Measurements from ENCODE around the gene SERPINB6. TPM values are rescaled to one million over a fixed set of nuclear protein-coding genes. Genes with fewer than 3 reads are reported as not detected.

SERPINB6 gene
- total and polyA plus RNA-seq, 2 of the 4 experiments (the other 2 are of a cell fraction) = 37.1 to 91.1 TPM

DNA sequence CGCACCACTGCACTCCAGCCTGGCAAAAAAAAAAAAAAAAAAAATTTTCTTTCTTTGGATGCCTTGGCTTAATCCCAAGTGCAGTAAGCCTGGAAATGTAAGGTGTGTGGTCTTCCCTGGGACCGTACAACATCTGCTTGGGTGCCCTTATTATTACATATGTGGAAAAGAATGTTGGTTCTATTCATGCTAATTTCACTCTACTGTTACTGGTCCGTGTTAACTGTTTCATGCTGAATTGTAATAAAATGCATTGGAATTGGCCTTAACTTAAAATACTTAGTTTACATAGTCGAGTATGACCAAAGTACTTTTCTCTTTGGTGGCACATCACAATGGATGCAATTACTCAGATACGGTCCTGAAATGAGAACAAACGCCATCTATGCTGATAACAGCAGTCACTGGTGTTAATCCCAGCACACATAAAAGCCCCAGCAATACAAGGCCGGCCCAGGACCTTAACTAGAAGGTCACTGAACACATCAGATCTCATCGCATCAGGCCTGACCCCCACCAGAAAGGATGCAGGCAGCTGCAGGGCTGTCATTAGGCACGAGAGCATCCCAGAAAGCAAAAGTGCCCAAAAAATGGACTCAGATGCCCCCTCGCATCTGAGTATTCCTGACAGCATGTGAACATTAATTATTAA is 1.2 kb downstream of the SERPINB6 start:
- peak overlapping the region; percentile 42 for H3K4me3 ChIP-seq (ENCODE audit: insufficient read depth, low read depth, low read length)
- in situ Hi-C loops (cut with MboI; ENCODE audit: low sequenced_read_pairs) = no loop called here
- H2AFZ ChIP-seq (replicated peaks; ENCODE audit: low read length, poor library complexity) = peak overlapping the region; percentile 55
- peak overlapping the region; percentile 0 for H2BK5ac ChIP-seq (ENCODE audit: low read depth, low read length, poor library complexity, severe bottlenecking)
- peaks cover 21 to 66% of the 10 kb centered on the region in 2 experiments for H3K79me1 ChIP-seq (ENCODE audit: low read depth in 1 of 2, low read length in 2 of 2)
- H2BK15ac ChIP-seq (ENCODE audit: low read depth, low read length) = no peak overlapping the region
- H3K14ac ChIP-seq (replicated peaks; ENCODE audit: low read depth, low read length) = 0 out of 2 replicates have a peak overlapping the region, but pooled peaks have one; percentile 36
- H3K4me2 ChIP-seq (ENCODE audit: low read depth, low read length) = peak overlapping the region; percentile 73
- H3K27ac ChIP-seq (ENCODE audit: insufficient read depth, low read length) = peak overlapping the region; percentile 21
- H3K4ac ChIP-seq (ENCODE audit: low read depth, low read length) = peak overlapping the region; percentile 22
- H3K56ac ChIP-seq (ENCODE audit: extremely low read depth, insufficient read depth, low read length) = peak overlapping the region; percentile 20; the same call in 1 of the 2 replicates
- H3K23ac ChIP-seq (ENCODE audit: low read depth, low read length) = peak overlapping the region; percentile 69
- POLR2A ChIA-PET (ENCODE audit: unreplicated experiment) = no interaction called here
- peak overlapping the region; percentile 69 for H2AK9ac ChIP-seq (replicated peaks; ENCODE audit: low read depth, low read length, poor library complexity)
- H4K91ac ChIP-seq (ENCODE audit: insufficient read depth, low read depth, low read length) = 0 out of 2 replicates have a peak overlapping the region, but pooled peaks have one; percentile 7
- peaks cover 3% of the 10 kb centered on the region; the same call in 1 of the 2 replicates for H3K4me1 ChIP-seq (ENCODE audit: control insufficient read depth, insufficient read depth, low read length)
- ATAC-seq (ENCODE audit: low read depth) (no peak), DNase-seq (peak; percentile 40)
- H4K8ac ChIP-seq (ENCODE audit: low read depth in 2 of 2, low read length in 2 of 2) = peak overlapping the region; percentile 36 to 55; a peak in 3 of 4 replicates
- peaks cover 20% of the 10 kb centered on the region; the same call in 1 of the 2 replicates for H4K20me1 ChIP-seq (ENCODE audit: insufficient read depth, low read length)
- TF ChIP-seq CEBPB (IDR thresholded peaks at IDR 0.05; ENCODE audit: low read depth, low read length) (no peak), RFX5 (IDR thresholded peaks at IDR 0.05; ENCODE audit: low read depth, low read length) (no peak), MXI1 (IDR thresholded peaks at IDR 0.05; ENCODE audit: borderline replicate concordance, low read depth, low read length) (no peak), CHD1 (IDR thresholded peaks at IDR 0.05; ENCODE audit: low read depth, low read length) (no peak), MAZ (IDR thresholded peaks at IDR 0.05; ENCODE audit: borderline replicate concordance, low read depth, low read length) (no peak), POLR2A (IDR thresholded peaks at IDR 0.05; ENCODE audit: low read depth, low read length) (no peak), RCOR1 (IDR thresholded peaks at IDR 0.05; ENCODE audit: insufficient replicate concordance, low read length) (no peak)
- TF ChIP-seq, protein P1, sequence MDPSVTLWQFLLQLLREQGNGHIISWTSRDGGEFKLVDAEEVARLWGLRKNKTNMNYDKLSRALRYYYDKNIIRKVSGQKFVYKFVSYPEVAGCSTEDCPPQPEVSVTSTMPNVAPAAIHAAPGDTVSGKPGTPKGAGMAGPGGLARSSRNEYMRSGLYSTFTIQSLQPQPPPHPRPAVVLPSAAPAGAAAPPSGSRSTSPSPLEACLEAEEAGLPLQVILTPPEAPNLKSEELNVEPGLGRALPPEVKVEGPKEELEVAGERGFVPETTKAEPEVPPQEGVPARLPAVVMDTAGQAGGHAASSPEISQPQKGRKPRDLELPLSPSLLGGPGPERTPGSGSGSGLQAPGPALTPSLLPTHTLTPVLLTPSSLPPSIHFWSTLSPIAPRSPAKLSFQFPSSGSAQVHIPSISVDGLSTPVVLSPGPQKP (IDR thresholded peaks at IDR 0.05; ENCODE audit: borderline replicate concordance, low read depth, low read length) = no peak
- TF ChIP-seq, protein P2, sequence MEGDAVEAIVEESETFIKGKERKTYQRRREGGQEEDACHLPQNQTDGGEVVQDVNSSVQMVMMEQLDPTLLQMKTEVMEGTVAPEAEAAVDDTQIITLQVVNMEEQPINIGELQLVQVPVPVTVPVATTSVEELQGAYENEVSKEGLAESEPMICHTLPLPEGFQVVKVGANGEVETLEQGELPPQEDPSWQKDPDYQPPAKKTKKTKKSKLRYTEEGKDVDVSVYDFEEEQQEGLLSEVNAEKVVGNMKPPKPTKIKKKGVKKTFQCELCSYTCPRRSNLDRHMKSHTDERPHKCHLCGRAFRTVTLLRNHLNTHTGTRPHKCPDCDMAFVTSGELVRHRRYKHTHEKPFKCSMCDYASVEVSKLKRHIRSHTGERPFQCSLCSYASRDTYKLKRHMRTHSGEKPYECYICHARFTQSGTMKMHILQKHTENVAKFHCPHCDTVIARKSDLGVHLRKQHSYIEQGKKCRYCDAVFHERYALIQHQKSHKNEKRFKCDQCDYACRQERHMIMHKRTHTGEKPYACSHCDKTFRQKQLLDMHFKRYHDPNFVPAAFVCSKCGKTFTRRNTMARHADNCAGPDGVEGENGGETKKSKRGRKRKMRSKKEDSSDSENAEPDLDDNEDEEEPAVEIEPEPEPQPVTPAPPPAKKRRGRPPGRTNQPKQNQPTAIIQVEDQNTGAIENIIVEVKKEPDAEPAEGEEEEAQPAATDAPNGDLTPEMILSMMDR (conservative IDR thresholded peaks at IDR 0.05; ENCODE audit: low read depth, low read length) = no peak
- peak overlapping the region; percentile 36 for H3K9ac ChIP-seq (ENCODE audit: low read depth, low read length)
- no peak overlapping the region for H2BK20ac ChIP-seq (ENCODE audit: low read depth, low read length)
- no peak overlapping the region for H2BK120ac ChIP-seq (ENCODE audit: low read depth, low read length)
- peaks cover 3% of the 10 kb centered on the region; the same call in 1 of the 2 replicates for H3K36me3 ChIP-seq (ENCODE audit: control insufficient read depth, insufficient read depth, low read length)
- no peak overlapping the region for H3K18ac ChIP-seq (ENCODE audit: low read depth, low read length)
- CTCF ChIA-PET = no interaction called here
- TSS peak; percentile 30 for BruUV-seq (replicated peaks)
- peaks cover 7% of the 10 kb centered on the region for H3K9me1 ChIP-seq (ENCODE audit: insufficient read depth, low read length)
- peak overlapping the region; percentile 77; the same call in 1 of the 2 replicates for H2AK5ac ChIP-seq (ENCODE audit: low read depth, low read length)
- no peak overlapping the region for H4K5ac ChIP-seq (ENCODE audit: low read depth, low read length)
- WGBS, 2 experiments (ENCODE audit: extremely low coverage in 2 of 2, insufficient read length in 1 of 2) = 8% methylated on average over 3 of the region's 10 CpGs; no CpG with 5 or more reads in 1 of the 2 experiments
- H3K9me3 ChIP-seq (ENCODE audit: control insufficient read depth, insufficient read depth, low read length) = no peaks in the 10 kb centered on the region
- dilution Hi-C loops (cut with HindIII; ENCODE audit: low sequenced_read_pairs, unreplicated experiment) = no loop called here
- intact Hi-C loops (cut with micrococcal nuclease) = loop anchor here (2.0 kb wide), 1 partner anchor 17 kb away; no protein-coding TSS in a partner anchor
- no peaks in the 10 kb centered on the region for H3K27me3 ChIP-seq (ENCODE audit: control insufficient read depth, insufficient read depth, low read length)
